Measurements from ENCODE around the gene NYAP2. TPM values are rescaled to one million over a fixed set of nuclear protein-coding genes. Genes with fewer than 3 reads are reported as not detected.
A peak's percentile ranks its signal among the peaks of the same experiment; 100 is the strongest.

The NYAP2 gene
- polyA plus RNA-seq, 3 donors = not detected

DNA sequence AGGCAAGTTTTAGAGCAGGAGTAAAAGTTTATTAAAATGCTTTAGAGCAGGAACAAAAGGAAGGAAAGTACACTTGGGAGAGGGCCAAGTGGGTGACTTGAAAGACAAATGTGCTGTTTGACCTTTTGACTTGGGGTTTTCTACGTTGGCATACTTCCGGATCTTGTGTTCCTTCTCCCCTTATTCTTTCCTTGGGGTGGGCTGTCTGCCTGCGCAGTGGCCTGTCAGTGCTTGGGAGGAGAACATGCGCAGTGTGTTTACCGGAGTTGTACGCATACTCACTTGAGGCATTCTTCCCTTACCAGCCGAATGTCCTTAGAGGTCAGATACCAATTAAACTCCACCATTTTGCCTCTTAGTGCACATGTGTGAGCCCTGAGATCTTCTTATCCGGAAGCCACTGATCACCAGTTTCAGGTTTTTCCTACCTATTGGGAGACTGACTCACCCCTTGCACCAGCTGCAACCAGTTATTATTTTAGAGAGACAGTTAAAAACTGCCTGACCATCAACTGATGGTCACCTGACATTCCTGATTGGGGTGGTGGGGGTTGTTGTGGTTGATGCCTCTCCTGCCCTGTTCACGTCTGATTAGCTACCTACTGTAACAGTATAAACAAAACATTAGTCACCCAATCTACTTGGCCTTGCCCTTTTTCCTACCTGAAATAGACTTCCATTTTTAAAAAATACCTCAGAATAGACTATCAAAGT lies 67.5 kb downstream of the NYAP2 start:
- H3K4me2 ChIP-seq (replicated peaks; ENCODE audit: extremely low read depth, low read length, poor library complexity, severe bottlenecking) = no peak overlapping the region
- H3K9me3 Mint-ChIP-seq = no peaks in the 10 kb centered on the region
- H4K20me1 ChIP-seq (ENCODE audit: insufficient read depth, low read length) = no peaks in the 10 kb centered on the region
- 96% methylated on average over 3 of the region's 9 CpGs for WGBS (ENCODE audit: insufficient coverage)
- H2AFZ ChIP-seq (ENCODE audit: insufficient read depth, low read depth, low read length, poor library complexity, severe bottlenecking) = no peak overlapping the region
- H3K27ac ChIP-seq (ENCODE audit: low read depth in 1 of 2, low read length in 2 of 2) = no peak overlapping the region
- no peak overlapping the region for H3K4me3 ChIP-seq (replicated peaks in 1 of 3; ENCODE audit: low read depth in 2 of 3, low read length in 3 of 3)
- H3K9me3 ChIP-seq (replicated peaks in 1 of 2; ENCODE audit: control insufficient read depth in 1 of 2, insufficient read depth in 1 of 2, low read length in 2 of 2) = no peaks in the 10 kb centered on the region
- no peaks in the 10 kb centered on the region for H3K27me3 ChIP-seq (ENCODE audit: control insufficient read depth in 2 of 2, insufficient read depth in 2 of 2, low read length in 2 of 2)
- H3K36me3 ChIP-seq (replicated peaks in 1 of 2; ENCODE audit: control insufficient read depth in 1 of 2, insufficient read depth in 2 of 2, low read length in 2 of 2) = no peaks in the 10 kb centered on the region
- H3K27ac Mint-ChIP-seq = peak overlapping the region in 1 of 7 donors; percentile 74
- peaks cover 0 to 2% (median 0%) of the 10 kb centered on the region in 3 donors for H3K27me3 Mint-ChIP-seq (ENCODE audit: low read depth in 3 of 3)
- H3K36me3 Mint-ChIP-seq = no peaks in the 10 kb centered on the region
- no peak overlapping the region for H3K9ac ChIP-seq (ENCODE audit: insufficient read depth, low read length, poor library complexity, severe bottlenecking)
- H3K79me2 ChIP-seq (ENCODE audit: insufficient read depth, low read length) = no peaks in the 10 kb centered on the region
- H3K4me3 Mint-ChIP-seq = no peak overlapping the region
- no peaks in the 10 kb centered on the region for H3K4me1 ChIP-seq (ENCODE audit: control insufficient read depth in 1 of 2, insufficient read depth in 2 of 2, low read length in 2 of 2)
- intact Hi-C loops (cut with micrococcal nuclease) = no loop called here
- no peak for DNase-seq
- peaks cover 8% of the 10 kb centered on the region for H3K4me1 Mint-ChIP-seq
- TF ChIP-seq, protein P1, sequence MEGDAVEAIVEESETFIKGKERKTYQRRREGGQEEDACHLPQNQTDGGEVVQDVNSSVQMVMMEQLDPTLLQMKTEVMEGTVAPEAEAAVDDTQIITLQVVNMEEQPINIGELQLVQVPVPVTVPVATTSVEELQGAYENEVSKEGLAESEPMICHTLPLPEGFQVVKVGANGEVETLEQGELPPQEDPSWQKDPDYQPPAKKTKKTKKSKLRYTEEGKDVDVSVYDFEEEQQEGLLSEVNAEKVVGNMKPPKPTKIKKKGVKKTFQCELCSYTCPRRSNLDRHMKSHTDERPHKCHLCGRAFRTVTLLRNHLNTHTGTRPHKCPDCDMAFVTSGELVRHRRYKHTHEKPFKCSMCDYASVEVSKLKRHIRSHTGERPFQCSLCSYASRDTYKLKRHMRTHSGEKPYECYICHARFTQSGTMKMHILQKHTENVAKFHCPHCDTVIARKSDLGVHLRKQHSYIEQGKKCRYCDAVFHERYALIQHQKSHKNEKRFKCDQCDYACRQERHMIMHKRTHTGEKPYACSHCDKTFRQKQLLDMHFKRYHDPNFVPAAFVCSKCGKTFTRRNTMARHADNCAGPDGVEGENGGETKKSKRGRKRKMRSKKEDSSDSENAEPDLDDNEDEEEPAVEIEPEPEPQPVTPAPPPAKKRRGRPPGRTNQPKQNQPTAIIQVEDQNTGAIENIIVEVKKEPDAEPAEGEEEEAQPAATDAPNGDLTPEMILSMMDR (IDR thresholded peaks at IDR 0.05) = no peak

DNA sequence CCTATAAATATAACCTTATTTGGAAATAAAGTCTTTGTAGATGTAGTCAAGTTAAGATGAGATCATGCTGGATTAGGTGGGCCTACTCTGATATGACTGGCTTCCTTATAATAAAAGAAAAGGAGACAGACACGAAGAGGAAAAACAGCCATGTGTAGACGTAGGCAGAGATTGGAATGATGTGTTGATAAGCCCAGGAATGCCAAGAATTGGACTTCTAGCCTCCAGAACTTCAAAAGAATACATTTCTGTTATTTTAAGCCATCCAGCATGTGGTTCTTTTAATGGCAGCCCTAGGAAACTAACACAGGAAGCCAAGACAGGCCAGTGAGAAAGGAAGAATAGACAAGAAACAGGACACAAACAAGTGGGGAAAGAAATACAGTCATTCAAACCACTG lies 68.6 kb downstream of the NYAP2 start:
- Histone ChIP-seq H3K36me3 (replicated peaks in 1 of 2; ENCODE audit: control insufficient read depth in 1 of 2, insufficient read depth in 2 of 2, low read length in 2 of 2) (no peaks in the 10 kb centered on the region), H3K4me1 (ENCODE audit: control insufficient read depth in 1 of 2, insufficient read depth in 2 of 2, low read length in 2 of 2) (no peaks in the 10 kb centered on the region), H3K9ac (ENCODE audit: insufficient read depth, low read length, poor library complexity, severe bottlenecking) (no peak overlapping the region), H3K9me3 (replicated peaks in 1 of 2; ENCODE audit: control insufficient read depth in 1 of 2, insufficient read depth in 1 of 2, low read length in 2 of 2) (no peaks in the 10 kb centered on the region), H3K4me2 (replicated peaks; ENCODE audit: extremely low read depth, low read length, poor library complexity, severe bottlenecking) (no peak overlapping the region), H3K4me3 (replicated peaks in 1 of 3; ENCODE audit: low read depth in 2 of 3, low read length in 3 of 3) (no peak overlapping the region), H3K27me3 (ENCODE audit: control insufficient read depth in 2 of 2, insufficient read depth in 2 of 2, low read length in 2 of 2) (no peaks in the 10 kb centered on the region), H4K20me1 (ENCODE audit: insufficient read depth, low read length) (no peaks in the 10 kb centered on the region), H3K27ac (ENCODE audit: low read depth in 1 of 2, low read length in 2 of 2) (no peak overlapping the region), H2AFZ (ENCODE audit: insufficient read depth, low read depth, low read length, poor library complexity, severe bottlenecking) (no peak overlapping the region), H3K79me2 (ENCODE audit: insufficient read depth, low read length) (no peaks in the 10 kb centered on the region)
- H3K27ac Mint-ChIP-seq = no peak overlapping the region
- intact Hi-C loops (cut with micrococcal nuclease) = no loop called here
- H3K9me3 Mint-ChIP-seq = peaks cover 0 to 2% (median 0%) of the 10 kb centered on the region in 7 donors
- no peak overlapping the region for H3K4me3 Mint-ChIP-seq
- H3K27me3 Mint-ChIP-seq (ENCODE audit: low read depth in 3 of 3) = peaks cover 0 to 2% (median 0%) of the 10 kb centered on the region in 3 donors
- peaks cover 8% of the 10 kb centered on the region for H3K4me1 Mint-ChIP-seq
- TF ChIP-seq, protein P1 (IDR thresholded peaks at IDR 0.05) = no peak
- H3K36me3 Mint-ChIP-seq = no peaks in the 10 kb centered on the region
- DNase-seq = no peak
- 100% methylated on average over 2 of the region's 2 CpGs for WGBS (ENCODE audit: insufficient coverage)
